T-helper 2 cell treated with Interferon-gamma antibody and Interleukin-4, amounts not matched to agents 100 ng/mL and 5 ng/mL, for 36 hours (primary cell): ENCODE data around the gene PIK3R1. TPM values are rescaled to one million over a fixed set of nuclear protein-coding genes. Genes with fewer than 3 reads are reported as not detected.

Source experiments
- intact Hi-C: fragments of 100-400 bp; cut with micrococcal nuclease; formaldehyde crosslinking; loops from one replicate; pipeline ENCODE4 v1.15.1; 2023
- total RNA-seq: library from RNA; stranded (reverse); gene quantifications from 2 replicates; pipeline ENCODE4 v1.2.3, GENCODE V29; 2022

PIK3R1 gene
- total RNA-seq, 1 donor from 2014 or later = 71.2 TPM

DNA sequence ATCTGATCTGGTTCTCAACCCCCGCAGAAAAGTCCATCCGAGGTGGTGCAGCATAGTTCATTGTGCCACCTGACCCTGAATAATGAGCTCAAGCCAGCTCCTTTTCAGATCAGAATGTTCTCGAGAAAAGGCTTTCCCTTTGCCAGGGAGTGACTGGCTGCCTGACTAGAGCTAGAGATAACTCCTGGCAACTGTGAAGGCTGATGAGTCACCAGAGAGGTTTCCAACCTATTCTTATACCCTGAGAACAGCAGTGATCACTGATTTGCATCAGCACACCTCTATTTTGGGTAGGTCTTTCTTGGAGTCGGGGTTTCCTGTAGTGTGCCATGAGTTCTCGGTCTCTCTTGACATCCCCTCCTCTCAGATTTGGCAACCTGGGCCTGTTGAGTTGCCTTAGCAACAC is 127.9 kb downstream of the PIK3R1 start:
- intact Hi-C loops = loop anchor here (1.0 to 5.0 kb wide), 2 partner anchors 38 to 41 kb away; no protein-coding TSS in a partner anchor

DNA sequence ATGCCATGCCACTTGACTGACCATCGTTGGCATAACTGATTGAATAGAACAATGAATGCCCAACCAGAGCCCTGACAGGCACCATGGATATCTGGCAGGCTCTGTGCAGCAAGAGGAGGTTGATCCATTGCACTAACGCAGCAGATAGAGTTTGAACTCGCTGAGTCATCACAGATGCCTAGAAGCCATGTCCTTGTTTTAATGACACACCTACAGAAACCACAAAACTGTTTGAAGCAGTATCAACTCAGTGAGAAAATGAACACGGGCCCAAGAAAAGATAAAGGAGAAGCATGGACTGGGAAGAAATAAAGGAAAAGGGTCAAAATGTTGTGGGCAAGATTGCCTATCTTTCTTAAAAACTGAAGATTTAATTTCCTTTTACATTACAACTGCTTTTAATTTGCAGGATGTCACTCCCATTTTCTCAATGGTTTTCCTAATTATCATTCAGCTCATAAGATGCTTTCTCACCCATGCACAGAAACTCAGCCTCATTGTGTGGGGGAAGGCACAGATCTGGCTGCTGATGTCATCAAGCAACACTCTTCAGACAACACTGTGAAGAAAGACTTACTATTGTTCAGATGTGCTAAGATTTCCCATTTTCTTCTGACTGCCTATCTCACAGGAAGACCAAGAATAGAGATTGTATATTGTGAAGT is 129.0 kb downstream of the PIK3R1 start:
- intact Hi-C loops = loop anchor here (1.0 to 5.0 kb wide), 2 partner anchors 42 to 90 kb away; no protein-coding TSS in a partner anchor

GRCh38 chr5:68345171-68345570 is 129.6 kb downstream of the PIK3R1 start:
- intact Hi-C loops = no loop called here

DNA sequence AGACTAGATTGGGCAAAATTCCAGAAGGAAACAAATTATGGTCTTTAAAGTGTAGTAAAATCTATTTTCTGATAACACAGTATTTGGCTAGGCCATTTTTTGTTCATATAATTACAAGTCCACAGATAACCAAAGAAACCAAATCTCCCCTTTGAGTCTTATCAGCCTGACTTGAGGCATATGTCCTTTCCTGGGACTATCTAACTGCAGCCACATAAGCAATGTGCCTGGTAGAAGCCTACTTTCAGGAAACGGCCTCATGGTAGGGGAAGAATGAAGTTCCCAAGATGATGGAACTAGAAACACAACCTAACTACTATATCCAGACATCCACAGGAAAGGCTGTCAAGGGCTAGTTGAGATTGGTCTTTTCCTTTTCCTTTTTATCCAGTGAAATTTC is 130.0 kb downstream of the PIK3R1 start:
- intact Hi-C loops = no loop called here

GRCh38 chr5:68347536-68347935 is 132.0 kb downstream of the PIK3R1 start:
- intact Hi-C loops = no loop called here

GRCh38 chr5:68348447-68349222 is 133.1 kb downstream of the PIK3R1 start:
- intact Hi-C loops = no loop called here

GRCh38 chr5:68350176-68350575 is 134.6 kb downstream of the PIK3R1 start:
- intact Hi-C loops = no loop called here
